Caki2 (cell line): Measurements from ENCODE around the gene RHBDL1. TPM values are rescaled to one million over a fixed set of nuclear protein-coding genes. Genes with fewer than 3 reads are reported as not detected.
"Not testable (repeated sequence)": the region's sequence is repeated elsewhere in the genome, so short reads cannot be mapped to it uniquely, and the experiment has no call there.

Experiments used
- DNase-seq: peaks from one replicate; pipeline ENCODE4 v3.0.0-alpha.2; 2015; ENCODE audit warnings: low read depth
- in situ Hi-C: cut with HindIII; loops from 2 replicates; pipeline ENCODE4 v1.10.0; 2016; ENCODE audit warnings: low sequenced_read_pairs, low pct_unique_long_range_greater_than_20kb, mixed read lengths
- total RNA-seq: library from RNA; depleted of rRNA; stranded (reverse); fragments of >200 nt; shearing (Covaris generic); gene quantifications from 2 replicates; pipeline ENCODE4 v1.2.3, GENCODE V29; 2014; ENCODE audit warnings: low replicate concordance

The RHBDL1 gene
- total RNA-seq, 1 experiment from 2014 or later, result 0.68 TPM

DNA sequence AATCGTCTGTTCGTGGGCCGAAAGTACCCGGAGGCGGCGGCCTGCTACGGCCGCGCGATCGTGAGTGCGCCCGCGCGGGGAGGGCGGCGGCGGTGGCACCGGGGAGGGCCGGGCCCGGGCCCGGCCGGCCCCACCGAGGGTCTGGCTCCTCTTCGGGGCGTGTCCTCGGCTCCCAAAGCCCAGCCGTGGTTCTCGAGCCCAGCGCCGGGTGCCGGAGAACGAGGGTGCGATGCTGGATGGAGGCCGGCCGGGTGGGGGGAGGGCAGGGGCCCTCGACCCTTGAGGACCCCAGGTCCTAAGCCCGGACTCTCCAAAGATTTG is 5.1 kb downstream of the RHBDL1 start:
- DNase-seq, result no peak
- in situ Hi-C loops, result no loop called here

DNA sequence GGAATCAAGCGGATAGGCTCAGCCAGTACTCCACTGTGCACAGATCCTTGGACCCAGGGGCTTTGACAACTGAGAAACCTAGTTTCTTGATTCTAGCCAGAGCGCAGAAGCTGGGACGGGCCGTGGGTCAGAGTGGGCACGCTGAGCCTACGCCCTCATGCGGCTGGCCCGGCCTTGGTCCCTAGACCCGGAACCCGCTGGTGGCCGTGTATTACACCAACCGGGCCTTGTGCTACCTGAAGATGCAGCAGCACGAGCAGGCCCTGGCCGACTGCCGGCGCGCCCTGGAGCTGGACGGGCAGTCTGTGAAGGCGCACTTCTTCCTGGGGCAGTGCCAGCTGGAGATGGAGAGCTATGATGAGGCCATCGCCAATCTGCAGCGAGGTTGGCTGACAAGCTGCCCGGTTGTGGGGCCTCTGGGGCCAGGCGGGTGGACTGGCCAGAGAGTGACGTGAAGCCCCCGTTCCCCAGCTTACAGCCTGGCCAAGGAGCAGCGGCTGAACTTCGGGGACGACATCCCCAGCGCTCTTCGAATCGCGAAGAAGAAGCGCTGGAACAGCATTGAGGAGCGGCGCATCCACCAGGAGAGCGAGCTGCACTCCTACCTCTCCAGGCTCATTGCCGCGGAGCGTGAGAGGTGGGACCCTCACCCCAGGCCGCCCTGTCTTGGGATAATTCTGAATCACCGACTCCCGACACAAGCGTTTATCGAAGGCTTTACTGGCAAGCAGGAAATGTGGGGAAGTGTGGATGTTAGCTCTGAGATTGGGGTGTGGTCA is 5.7 kb downstream of the RHBDL1 start:
- in situ Hi-C loops, result no loop called here
- DNase-seq, result peak; percentile 48

DNA sequence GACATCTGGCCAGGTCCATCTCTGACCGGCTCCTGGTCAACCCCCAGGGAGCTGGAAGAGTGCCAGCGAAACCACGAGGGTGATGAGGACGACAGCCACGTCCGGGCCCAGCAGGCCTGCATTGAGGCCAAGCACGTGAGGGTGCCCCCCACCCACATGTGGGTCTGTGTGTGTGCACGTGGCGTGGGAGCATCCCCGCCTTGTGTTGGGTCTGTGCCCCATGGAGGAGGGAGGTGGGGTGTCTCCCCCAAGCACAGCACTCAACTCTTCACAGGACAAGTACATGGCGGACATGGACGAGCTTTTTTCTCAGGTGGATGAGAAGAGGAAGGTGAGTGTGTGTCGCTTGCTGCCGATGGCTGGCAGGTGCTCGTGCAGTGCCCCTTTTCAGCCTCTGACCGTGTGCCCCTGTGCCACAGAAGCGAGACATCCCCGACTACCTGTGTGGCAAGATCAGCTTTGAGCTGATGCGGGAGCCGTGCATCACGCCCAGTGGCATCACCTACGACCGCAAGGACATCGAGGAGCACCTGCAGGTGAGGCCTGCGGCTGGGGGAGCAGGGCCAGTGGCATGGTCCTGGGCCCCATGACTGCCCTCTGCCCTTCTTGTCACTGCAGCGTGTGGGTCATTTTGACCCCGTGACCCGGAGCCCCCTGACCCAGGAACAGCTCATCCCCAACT is 6.4 kb downstream of the RHBDL1 start:
- in situ Hi-C loops, result no loop called here
- peak; percentile 50 for DNase-seq

DNA sequence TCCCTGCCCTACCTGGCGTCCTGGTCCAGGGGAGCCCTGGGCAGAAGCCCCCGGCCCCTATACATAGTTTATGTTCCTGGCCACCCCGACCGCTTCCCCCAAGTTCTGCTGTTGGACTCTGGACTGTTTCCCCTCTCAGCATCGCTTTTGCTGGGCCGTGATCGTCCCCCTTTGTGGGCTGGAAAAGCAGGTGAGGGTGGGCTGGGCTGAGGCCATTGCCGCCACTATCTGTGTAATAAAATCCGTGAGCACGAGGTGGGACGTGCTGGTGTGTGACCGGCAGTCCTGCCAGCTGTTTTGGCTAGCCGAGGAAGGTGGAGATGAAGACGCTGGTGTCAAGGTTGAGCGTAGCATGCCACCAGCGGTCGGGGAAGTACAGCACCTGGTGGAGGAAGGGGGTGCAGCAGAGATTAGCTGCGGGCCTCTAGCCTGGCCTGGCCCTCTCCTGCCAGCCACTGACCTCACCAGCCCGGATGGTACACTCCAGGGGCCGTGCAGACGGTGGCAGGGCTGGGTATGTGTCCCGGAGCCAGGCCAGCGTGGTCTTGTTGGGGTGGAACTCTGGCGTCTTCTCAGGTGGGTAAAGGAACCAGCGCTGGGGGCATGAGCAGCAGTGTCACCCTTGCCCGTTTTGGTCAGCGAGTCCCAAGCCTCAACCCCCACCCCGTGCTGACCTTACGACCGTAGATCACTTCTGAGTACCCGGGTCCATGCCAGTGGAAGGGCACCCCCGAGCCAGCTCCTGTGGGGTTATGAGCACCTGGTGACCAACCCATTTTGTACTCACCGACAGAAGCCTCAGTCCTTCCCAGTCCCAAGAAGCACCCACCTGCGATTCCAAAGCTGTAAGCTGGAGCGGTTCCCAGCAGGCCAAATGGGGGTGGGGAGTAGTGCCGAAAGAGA is 7.3 kb downstream of the RHBDL1 start:
- no peak for DNase-seq
- in situ Hi-C loops, result no loop called here

DNA sequence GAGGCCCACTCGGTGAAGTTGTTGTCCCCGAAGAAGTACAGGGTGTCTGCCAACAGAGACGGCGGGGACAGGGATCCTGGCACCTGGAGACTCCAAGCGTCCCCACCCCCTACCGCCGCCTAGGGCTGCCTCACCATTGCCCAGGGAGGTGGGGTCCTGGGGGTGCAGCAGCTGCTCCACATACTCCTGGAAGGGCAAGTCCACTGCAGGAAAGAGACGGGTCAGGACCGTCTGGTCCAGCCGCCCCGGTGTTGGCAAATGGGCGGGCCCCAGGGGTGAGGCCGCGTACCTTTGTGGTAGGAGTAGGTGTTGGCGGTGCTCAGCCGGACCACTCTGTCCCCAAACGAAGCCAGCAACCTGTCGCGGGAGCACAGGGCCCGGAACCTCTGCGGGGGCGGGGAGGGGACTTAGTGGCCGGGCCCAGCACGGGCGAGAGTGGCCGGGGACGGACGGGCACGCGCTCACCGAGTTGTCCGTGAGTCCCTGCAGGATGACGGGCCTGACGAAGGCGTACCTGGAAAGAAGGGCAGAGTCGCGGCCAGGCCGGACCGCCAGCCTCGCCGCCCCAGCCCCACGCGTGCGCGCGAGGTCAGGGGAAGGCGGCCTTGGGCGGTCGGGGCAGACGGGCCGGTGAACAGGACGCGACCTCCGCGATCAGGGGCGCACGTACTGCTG is 8.1 kb downstream of the RHBDL1 start:
- peak; percentile 63 for DNase-seq
- in situ Hi-C loops, result no loop called here

DNA sequence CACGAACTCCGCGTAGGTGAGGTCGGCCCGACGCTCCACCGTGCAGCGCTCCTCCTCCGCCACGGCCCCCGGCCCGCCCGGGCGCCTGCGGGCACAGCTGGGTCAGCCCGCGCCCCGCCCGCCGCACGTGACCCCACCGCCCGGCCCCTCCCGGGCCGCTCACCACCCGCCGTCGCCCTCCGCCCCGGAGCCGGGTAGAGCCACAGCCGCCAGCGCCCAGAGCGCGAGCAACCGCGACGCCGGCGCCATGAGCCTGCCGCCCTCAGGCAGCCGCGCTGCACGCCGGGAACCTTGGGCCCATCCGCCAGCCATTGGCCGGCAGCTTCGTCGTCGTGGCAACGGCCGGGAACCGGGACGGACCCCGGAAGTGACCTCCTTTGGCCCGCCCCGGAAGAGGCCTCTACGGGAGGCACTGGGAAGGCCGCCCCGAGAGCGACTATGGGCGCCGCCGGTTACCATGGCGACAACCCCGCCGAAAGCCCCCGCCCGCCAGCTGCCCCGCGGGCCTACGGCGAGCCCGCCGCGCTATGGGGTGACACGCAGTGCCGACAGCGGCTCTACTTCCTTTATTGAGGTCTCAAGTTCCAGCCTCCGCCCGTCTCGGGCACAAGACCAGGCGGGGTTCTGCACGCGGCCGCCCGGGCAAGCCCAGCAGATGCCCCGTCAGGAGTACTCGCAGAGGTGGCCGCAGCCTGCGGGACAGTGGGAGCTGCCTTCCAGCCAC is 8.8 kb downstream of the RHBDL1 start, which contains the start of gene JMJD8:
TSS of gene JMJD8 (minus strand) at position 264 of the 724 bp plus-strand sequence. CDS start at position 249, 15 bp downstream.
- peak; percentile 98 for DNase-seq
- in situ Hi-C loops, result no loop called here

DNA sequence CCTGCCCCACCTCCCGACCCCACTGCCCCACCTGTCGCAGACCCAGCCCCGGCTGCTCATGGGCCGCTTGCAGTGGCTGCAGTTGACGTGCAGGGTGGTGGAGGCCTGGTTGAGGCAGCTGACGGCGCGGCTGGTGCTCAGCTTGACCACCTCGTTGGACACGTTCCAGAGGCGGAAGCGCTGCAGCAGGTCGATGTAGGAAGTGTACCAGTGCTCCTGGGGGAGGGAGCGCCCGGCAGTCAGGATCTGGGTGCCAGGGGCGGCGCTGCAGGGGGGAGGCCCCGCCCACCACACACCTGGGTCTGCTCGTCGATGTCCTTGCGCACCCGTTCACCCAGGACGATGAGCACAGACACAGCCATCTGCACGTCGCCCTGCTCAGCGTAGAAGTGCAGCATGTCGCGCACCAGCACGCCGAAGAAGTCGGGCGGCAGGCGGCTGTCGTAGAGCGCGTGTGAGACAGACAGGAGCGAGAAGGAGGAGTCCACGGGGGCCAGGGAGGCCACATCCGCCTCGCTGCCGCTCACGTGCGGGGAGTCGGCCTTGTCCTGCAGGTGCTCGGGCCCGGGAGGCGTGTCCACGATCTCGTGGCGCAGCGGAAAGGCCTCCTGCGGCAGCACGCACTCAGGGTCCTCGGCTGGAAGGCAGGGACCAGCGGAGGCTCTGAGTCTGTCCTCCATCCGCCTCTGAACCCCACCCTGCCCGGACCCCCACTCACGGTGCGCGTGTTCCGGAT is 9.7 kb downstream of the RHBDL1 start:
- DNase-seq, result no peak

DNA sequence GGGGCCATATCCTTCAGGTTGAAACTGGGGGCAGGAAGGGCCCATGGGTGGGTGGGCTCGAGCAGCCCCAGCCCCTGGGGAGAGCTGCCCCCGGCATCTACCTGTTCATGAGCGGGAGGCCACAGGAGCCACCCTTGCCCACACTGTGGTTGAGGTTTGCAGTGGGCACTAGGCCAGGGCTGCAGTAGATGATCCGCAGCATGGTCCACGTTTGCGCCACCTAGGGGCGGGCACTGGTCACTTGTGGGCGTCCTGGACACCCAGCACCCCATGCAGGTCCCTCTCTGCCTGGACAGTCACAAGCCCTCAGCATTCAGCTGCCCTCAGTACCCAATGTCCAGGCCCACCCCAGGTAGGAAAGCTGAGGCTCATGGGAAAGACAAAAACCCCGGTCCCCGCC is 10.5 kb downstream of the RHBDL1 start:
- peak; percentile 51 for DNase-seq
- in situ Hi-C loops, result no loop called here

More for the DNA sequence above, 9.7 kb downstream of the RHBDL1 start:
- in situ Hi-C loops, result no loop called here

DNA sequence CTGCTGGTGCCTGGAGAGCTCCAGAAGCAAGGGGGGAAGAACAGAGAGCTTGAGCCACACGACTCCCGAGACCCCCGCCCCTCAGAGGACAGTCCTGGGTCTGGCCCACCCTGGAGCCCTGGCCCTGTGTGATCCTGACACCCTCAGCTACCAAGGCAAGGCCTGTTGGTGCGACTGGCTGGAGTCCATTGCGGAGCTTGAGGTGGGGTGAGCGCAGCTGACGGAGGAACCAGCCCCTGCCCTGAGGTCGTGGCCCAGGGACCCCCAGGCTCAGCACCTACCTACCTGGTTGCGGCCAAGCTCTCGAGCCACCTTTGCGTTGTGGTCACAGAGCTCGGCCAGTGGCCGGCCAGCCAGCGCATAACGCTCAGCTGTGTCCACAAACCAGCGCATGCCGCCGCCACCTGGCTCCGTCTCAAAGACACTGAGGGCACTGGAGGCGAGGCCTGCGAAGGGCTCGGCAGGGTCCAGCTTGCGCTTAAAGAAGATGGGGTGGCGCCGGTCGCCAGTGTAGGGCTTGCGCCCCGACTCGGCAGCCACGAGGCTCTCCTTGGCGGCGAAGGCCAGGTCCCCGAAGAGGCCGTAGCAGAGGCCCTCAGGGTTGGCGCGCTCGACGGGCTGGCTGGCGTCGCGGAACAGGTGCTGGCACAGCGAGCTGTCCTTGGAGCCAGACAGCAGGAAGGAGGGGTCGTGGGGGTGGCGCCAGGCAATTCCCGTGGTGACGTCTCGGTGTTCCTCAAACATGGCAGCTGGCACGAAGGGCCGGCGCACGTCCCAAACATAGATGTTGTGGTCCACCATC is 11.2 kb downstream of the RHBDL1 start:
- in situ Hi-C loops, result no loop called here

DNA sequence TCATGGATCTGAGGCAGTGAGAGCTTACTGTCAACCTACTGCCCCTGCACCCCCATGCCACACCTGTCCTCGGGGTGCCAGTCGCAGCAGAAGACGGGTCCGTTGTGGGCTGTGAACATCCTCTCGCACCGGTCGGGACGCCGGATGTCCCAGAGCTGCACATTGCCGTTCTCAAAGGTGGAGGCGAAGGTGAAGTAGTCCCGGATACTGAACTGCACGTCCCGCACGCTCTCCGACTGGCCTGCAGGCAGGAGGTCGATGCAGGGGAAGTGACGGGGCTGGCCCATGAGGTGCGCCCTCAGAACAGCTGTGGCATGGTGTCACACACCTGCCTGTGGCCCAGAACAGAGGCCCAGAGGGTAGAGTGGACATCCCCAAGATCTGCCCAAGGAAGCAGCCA is 12.0 kb downstream of the RHBDL1 start:
- no peak for DNase-seq
- in situ Hi-C loops, result no loop called here

More for the DNA sequence above, 11.2 kb downstream of the RHBDL1 start:
- DNase-seq, result no peak

DNA sequence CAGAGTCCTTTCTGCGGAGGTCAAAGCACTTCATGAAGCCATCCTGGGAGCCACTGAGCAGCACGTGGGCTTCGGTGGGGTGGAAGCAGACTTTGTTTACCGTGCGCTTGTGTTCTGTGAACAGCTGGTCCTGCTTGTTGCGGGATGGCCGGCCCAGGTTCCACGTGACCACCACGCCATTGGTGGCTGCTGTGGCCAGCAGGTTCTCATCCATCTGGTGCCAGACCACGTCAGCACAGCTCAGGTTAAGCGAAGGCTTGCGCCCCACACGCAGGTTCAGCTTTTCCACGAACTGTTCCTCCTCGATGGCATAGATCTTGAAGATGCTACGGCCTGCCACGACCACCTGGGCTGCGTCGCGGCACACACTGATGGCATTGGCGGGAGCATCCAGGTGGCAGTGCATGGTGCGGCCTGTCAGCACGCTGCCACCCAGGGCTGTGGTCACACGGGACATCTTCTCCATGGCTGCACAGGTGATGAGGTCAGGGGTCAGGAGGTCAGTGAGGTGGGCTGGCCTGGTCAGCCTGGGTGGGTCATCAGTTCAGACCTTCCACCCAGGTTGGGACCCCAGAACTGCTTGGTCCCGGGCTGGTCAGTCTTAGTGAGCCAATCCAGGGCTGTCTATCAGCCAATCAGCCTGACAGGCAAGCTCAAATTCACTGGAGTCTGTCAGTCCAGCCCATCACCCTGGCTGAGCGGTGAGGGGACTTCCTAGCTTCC is 13.9 kb downstream of the RHBDL1 start:
- in situ Hi-C loops, result no loop called here

DNA sequence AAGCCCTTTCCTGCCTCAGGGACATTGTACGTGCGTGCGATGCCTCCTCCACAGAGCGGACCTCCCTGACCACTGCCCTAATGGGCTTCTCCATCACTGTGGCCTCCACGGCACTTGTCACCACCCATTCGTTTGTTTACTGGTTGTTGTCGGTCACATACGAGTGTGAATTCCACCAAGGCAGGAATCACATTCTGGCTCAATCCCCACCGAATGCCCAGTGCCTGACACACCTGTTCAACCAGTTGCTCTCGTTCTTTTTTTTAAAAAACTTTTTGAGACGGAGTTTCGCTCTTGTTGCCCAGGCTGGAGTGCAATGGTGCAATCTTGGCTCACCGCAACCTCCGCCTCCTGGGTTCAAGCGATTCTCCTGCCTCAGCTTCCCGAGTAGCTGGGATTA is 15.8 kb downstream of the RHBDL1 start:
- in situ Hi-C loops, DNase-seq: not testable (repeated sequence)

More for the DNA sequence above, 13.9 kb downstream of the RHBDL1 start:
- DNase-seq, result no peak

DNA sequence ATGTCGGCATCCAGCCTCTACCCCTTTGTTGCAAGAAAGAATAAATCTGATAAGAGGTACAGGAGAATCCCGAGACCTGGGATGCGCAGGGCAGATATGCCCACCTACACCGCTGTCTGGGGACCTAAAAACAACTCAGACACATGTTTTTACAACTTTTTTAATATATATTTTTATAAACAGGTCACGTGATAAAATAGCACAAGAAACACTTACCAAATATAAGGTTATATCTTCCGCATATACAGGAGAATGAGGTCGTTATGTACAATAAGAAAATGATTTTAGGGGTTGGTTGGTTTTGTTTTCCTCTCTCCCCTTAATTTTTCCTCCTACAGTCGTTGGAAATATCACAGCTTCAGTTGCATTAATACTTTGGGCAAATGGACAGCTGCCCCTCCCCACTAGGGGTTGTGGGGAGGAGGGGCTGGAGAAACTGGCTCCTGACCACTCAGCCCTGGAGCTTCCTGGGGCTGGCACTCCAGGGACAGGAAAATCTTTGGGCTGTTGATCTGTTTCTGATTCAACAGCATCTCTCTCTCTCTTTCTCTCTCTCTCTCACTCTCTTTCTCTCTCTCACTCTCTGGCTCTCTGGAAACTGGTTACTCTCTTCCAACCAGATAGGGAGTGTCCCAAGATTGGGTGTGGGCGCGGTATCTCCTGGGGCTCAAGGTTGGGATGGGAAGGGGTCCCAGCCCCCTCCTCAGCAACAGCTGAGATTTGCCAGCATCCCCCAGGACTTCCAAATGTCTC is 17.1 kb downstream of the RHBDL1 start:
- in situ Hi-C loops, result no loop called here
- no peak for DNase-seq

DNA sequence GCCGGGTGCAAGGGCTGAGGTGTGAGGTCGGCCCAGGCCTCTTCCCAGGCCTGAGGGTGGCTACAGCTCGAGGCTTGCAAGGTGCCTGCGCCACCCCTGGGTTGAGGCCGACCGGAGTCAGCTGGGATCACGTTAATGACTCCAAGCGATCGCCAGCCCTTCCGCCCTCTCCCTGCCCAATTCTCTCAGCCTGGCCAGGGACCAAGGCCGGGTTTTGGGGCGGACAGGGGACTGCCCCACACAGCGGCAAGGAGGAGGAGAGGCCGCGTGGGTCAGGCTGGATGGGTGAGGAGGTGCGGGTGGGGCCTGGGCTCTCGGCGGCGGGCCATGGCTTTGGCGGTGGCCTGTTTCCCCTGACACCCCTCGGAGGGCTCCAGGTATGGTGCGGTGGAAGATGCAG is 17.9 kb downstream of the RHBDL1 start:
- DNase-seq, result no peak
- in situ Hi-C loops, result no loop called here

DNA sequence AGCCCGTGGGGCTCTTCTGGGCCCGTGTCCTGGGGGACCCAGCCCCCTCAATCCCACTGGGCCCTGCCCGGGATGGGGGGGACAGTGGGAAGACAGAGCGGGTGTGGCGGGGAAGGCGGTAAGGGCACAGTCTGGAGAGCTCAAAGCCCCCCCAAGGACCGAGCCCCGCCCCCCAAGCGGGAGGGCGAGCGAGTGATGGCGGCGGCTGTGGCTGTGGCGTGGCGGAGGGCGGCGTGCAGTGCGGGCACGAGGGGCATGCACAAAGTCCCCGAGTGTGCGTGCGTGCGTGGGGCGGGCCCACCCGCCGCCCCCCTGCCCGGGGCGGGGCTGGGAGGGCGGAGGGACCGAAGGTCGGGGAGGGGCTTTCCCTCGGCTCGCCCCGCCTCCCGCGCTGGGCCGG is 18.3 kb downstream of the RHBDL1 start:
- DNase-seq, result no peak
- in situ Hi-C loops, result no loop called here
